GM12878 (cell line): ENCODE data around the gene IL18RAP. TPM values are rescaled to one million over a fixed set of nuclear protein-coding genes. Genes with fewer than 3 reads are reported as not detected.

Experiments used
- BACH1 ChIP-seq: fragments of 450-650 bp; IDR thresholded peaks from 2 replicates; pipeline ENCODE4 v1.6.1; 2017; ENCODE audit warnings: mild to moderate bottlenecking, borderline replicate concordance
- BRCA1 ChIP-seq: IDR thresholded peaks from 2 replicates; pipeline ENCODE4 v1.6.1; 2011; ENCODE audit warnings: low read depth, low read length, improper control_type of control experiment
- CBX3 ChIP-seq: fragments of 200-600 bp; sonication (generic); IDR thresholded peaks from 2 replicates; pipeline ENCODE4 v1.6.1; 2016; ENCODE audit warnings: low read depth, borderline replicate concordance
- CREB1 ChIP-seq: IDR thresholded peaks from 2 replicates; pipeline ENCODE4 v1.6.1; 2012; ENCODE audit warnings: low read depth, mild to moderate bottlenecking, inconsistent platforms
- KAT2A ChIP-seq: conservative IDR thresholded peaks from 2 replicates; pipeline ENCODE4 v1.6.1; 2011; ENCODE audit warnings: low read depth, low read length; ENCODE audit not compliant: control insufficient read depth
- KLF5 ChIP-seq: fragments of 450-650 bp; IDR thresholded peaks from 2 replicates; pipeline ENCODE4 v1.6.1; 2014; ENCODE audit warnings: mild to moderate bottlenecking; ENCODE audit not compliant: partially characterized antibody
- RFX5 ChIP-seq: IDR thresholded peaks from 2 replicates; pipeline ENCODE4 v1.6.1; 2011; ENCODE audit warnings: low read depth, low read length, improper control_type of control experiment
- RUNX3 ChIP-seq: IDR thresholded peaks from 2 replicates; pipeline ENCODE4 v1.6.1; 2012; ENCODE audit warnings: low read length, inconsistent platforms
- SMC3 ChIP-seq: IDR thresholded peaks from 2 replicates; pipeline ENCODE4 v1.6.1; 2011; ENCODE audit warnings: low read length, improper control_type of control experiment, borderline replicate concordance
- SPI1 ChIP-seq: IDR thresholded peaks from 2 replicates; pipeline ENCODE4 v1.6.1; 2011; ENCODE audit warnings: low read depth, mild to moderate bottlenecking, low read length, moderate library complexity, borderline replicate concordance; ENCODE audit not compliant: insufficient read depth
- STAT1 ChIP-seq: fragments of 450-650 bp; conservative IDR thresholded peaks from 2 replicates; pipeline ENCODE4 v1.6.1; 2014; ENCODE audit warnings: antibody characterized with exemption, mild to moderate bottlenecking
- TARDBP ChIP-seq: IDR thresholded peaks from 2 replicates; pipeline ENCODE4 v1.6.1; 2016; ENCODE audit warnings: borderline replicate concordance
- ZNF384 ChIP-seq: IDR thresholded peaks from 2 replicates; pipeline ENCODE4 v1.6.1; 2012; ENCODE audit warnings: low read depth, mild to moderate bottlenecking, low read length, improper control_type of control experiment, borderline replicate concordance
- polyA plus RNA-seq, 11 experiments: library from polyadenylated mRNA; depleted of rRNA in 4 of 11; unstranded in 6 of 11; stranded (reverse) in 5 of 11; fragments of >200 nt; fragmentation: Nextera tagmentation in 4 of 11; fragmentation: Illumina TruSeq in 1 of 11; extraction: Ambion mirVana in 4 of 11; extraction: Trizol in 1 of 11; gene quantifications; 1 replicate in 1 of 11; 2 replicates in 10 of 11; pipeline versions ENCODE4 v1.2.1 to v1.2.3, GENCODE V29; 2011 to 2016; ENCODE audit warnings: inconsistent platforms in 2 of 11, missing spikeins in 2 of 11, low read depth in 1 of 11
- total RNA-seq, 4 experiments: library from RNA; depleted of rRNA in 3 of 4; stranded (reverse); fragments of >200 nt in 3 of 4; fragmentation: Illumina TruSeq in 1 of 4; extraction: Trizol in 1 of 4; gene quantifications; 2 replicates each; pipeline versions ENCODE4 v1.2.1 to v1.2.3, GENCODE V29; 2013 to 2021
- TF ChIP-seq, protein P1 (sequence below): IDR thresholded peaks from 2 replicates; pipeline ENCODE4 v1.6.1; 2012; ENCODE audit warnings: improper control_type of control experiment, low read depth, low read length; ENCODE audit not compliant: insufficient replicate concordance
- TF ChIP-seq, protein P2 (sequence below): fragments of 450-650 bp; IDR thresholded peaks from 2 replicates; pipeline ENCODE4 v1.6.1; 2017; ENCODE audit warnings: low read depth, mild to moderate bottlenecking, moderate library complexity
- TF ChIP-seq, protein P3 (sequence below): fragments of 450-650 bp; IDR thresholded peaks from 2 replicates; pipeline ENCODE4 v1.6.1; 2016; ENCODE audit warnings: mild to moderate bottlenecking
- TF ChIP-seq, protein P4 (sequence below): fragments of 450-650 bp; conservative IDR thresholded peaks from 2 replicates; pipeline ENCODE4 v1.6.1; 2017; ENCODE audit warnings: mild to moderate bottlenecking, moderate library complexity

Gene IL18RAP
- total and polyA plus RNA-seq, 10 of the 15 experiments (the other 5 are each of a cell fraction or from before 2014, with no cell fraction given): 0.37 to 1.6 (median 0.75) TPM; not detected in 1

DNA sequence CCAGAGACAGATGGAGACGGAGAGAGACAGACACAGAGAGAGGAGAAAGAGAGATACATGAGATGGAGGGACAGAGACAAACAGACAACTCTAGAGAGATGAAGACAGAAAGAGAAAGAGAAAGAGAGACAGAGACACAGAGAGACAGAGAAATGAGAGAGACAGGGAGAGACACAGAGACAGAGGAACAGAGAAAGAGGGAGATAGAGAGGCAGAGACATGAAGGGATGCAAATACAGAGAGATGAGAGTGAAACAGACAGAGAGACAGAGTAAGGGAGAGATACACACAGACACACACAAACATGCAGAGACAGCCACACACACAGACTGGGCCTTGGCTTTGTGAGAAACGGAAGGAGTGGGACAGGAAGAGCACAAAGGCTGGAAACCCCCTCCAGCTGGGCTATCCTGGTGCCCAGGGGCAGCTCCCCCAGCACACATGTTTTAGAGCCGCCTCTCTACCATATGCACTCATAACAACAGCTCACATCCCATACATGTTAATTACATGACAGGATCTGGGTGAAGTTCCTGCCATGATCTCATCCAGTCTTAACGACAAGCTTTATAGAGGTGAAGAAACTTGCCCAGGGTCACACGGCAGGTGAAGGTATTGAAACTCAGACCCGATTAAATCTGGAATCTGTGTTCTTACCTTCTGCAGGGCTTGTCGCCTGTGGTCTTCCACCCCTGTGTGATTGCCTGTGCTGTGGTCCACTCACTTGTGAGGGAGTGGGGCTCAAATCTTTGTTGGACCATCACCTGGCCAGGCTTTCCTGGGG, 35.0 kb upstream of the IL18RAP start (continued):
- TF ChIP-seq KLF5 (no peak), RUNX3 (peak; percentile 66), SMC3 (no peak), BACH1 (no peak), KAT2A (no peak), BRCA1 (no peak), CBX3 (no peak), SPI1 (0 out of 2 replicates have a peak, but pooled peaks have one; percentile 13), RFX5 (no peak), TARDBP (no peak), CREB1 (no peak), STAT1 (no peak), ZNF384 (no peak)
- TF ChIP-seq, protein P1, sequence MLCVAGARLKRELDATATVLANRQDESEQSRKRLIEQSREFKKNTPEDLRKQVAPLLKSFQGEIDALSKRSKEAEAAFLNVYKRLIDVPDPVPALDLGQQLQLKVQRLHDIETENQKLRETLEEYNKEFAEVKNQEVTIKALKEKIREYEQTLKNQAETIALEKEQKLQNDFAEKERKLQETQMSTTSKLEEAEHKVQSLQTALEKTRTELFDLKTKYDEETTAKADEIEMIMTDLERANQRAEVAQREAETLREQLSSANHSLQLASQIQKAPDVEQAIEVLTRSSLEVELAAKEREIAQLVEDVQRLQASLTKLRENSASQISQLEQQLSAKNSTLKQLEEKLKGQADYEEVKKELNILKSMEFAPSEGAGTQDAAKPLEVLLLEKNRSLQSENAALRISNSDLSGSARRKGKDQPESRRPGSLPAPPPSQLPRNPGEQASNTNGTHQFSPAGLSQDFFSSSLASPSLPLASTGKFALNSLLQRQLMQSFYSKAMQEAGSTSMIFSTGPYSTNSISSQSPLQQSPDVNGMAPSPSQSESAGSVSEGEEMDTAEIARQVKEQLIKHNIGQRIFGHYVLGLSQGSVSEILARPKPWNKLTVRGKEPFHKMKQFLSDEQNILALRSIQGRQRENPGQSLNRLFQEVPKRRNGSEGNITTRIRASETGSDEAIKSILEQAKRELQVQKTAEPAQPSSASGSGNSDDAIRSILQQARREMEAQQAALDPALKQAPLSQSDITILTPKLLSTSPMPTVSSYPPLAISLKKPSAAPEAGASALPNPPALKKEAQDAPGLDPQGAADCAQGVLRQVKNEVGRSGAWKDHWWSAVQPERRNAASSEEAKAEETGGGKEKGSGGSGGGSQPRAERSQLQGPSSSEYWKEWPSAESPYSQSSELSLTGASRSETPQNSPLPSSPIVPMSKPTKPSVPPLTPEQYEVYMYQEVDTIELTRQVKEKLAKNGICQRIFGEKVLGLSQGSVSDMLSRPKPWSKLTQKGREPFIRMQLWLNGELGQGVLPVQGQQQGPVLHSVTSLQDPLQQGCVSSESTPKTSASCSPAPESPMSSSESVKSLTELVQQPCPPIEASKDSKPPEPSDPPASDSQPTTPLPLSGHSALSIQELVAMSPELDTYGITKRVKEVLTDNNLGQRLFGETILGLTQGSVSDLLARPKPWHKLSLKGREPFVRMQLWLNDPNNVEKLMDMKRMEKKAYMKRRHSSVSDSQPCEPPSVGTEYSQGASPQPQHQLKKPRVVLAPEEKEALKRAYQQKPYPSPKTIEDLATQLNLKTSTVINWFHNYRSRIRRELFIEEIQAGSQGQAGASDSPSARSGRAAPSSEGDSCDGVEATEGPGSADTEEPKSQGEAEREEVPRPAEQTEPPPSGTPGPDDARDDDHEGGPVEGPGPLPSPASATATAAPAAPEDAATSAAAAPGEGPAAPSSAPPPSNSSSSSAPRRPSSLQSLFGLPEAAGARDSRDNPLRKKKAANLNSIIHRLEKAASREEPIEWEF: no peak
- TF ChIP-seq, protein P2, sequence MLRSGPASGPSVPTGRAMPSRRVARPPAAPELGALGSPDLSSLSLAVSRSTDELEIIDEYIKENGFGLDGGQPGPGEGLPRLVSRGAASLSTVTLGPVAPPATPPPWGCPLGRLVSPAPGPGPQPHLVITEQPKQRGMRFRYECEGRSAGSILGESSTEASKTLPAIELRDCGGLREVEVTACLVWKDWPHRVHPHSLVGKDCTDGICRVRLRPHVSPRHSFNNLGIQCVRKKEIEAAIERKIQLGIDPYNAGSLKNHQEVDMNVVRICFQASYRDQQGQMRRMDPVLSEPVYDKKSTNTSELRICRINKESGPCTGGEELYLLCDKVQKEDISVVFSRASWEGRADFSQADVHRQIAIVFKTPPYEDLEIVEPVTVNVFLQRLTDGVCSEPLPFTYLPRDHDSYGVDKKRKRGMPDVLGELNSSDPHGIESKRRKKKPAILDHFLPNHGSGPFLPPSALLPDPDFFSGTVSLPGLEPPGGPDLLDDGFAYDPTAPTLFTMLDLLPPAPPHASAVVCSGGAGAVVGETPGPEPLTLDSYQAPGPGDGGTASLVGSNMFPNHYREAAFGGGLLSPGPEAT: peak; percentile 19; the same call in 1 of the 2 replicates
- TF ChIP-seq, protein P3, sequence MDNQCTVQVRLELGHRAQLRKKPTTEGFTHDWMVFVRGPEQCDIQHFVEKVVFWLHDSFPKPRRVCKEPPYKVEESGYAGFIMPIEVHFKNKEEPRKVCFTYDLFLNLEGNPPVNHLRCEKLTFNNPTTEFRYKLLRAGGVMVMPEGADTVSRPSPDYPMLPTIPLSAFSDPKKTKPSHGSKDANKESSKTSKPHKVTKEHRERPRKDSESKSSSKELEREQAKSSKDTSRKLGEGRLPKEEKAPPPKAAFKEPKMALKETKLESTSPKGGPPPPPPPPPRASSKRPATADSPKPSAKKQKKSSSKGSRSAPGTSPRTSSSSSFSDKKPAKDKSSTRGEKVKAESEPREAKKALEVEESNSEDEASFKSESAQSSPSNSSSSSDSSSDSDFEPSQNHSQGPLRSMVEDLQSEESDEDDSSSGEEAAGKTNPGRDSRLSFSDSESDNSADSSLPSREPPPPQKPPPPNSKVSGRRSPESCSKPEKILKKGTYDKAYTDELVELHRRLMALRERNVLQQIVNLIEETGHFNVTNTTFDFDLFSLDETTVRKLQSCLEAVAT: 0 out of 2 replicates have a peak, but pooled peaks have one; percentile 44
- TF ChIP-seq, protein P4, sequence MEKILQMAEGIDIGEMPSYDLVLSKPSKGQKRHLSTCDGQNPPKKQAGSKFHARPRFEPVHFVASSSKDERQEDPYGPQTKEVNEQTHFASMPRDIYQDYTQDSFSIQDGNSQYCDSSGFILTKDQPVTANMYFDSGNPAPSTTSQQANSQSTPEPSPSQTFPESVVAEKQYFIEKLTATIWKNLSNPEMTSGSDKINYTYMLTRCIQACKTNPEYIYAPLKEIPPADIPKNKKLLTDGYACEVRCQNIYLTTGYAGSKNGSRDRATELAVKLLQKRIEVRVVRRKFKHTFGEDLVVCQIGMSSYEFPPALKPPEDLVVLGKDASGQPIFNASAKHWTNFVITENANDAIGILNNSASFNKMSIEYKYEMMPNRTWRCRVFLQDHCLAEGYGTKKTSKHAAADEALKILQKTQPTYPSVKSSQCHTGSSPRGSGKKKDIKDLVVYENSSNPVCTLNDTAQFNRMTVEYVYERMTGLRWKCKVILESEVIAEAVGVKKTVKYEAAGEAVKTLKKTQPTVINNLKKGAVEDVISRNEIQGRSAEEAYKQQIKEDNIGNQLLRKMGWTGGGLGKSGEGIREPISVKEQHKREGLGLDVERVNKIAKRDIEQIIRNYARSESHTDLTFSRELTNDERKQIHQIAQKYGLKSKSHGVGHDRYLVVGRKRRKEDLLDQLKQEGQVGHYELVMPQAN: no peak
